Panc1 (cell line): ENCODE measurements around the gene CHP1. TPM values are rescaled to one million over a fixed set of nuclear protein-coding genes. Genes with fewer than 3 reads are reported as not detected.
A peak's percentile ranks its signal among the peaks of the same experiment; 100 is the strongest.

Experiments used
- ATAC-seq: fragments of 200-7000 bp; cut with Tn5 transposase; 2 replicates; pipeline ENCODE4 v1.9.1; 2020; ENCODE audit warnings: mild to moderate bottlenecking, moderate library complexity
- BruUV-seq: library from RNA; stranded (reverse); fragments of 400-500 nt; replicated peaks from 2 replicates; lab custom pipeline; 2021; lab: Mats Ljungman, UMichigan
- CTCF ChIA-PET: fragments of 300-600 bp; sonication (Branson Sonifier 250); formaldehyde crosslinking; loops from one replicate; lab custom pipeline; 2022; ENCODE audit warnings: antibody characterized with exemption; lab: Charles Lee
- POLR2A ChIA-PET: fragments of 300-600 bp; sonication (Branson Sonifier 250); formaldehyde crosslinking; loops from one replicate; lab custom pipeline; 2022; ENCODE audit warnings: antibody characterized with exemption; lab: Charles Lee
- DNase-seq: peaks from one replicate; pipeline ENCODE4 v3.0.0-alpha.2; 2010; ENCODE audit warnings: low read depth, low spot score
- H3K27ac ChIP-seq: 2 replicates; pipeline ENCODE4 v1.5.1; 2011; ENCODE audit warnings: mild to moderate bottlenecking, low read length, inconsistent platforms
- H3K27me3 ChIP-seq: fragments of 200-500 bp; sonication (Bioruptor generic); 2 replicates; pipeline ENCODE4 v1.6.0; 2014; ENCODE audit warnings: low read length, inconsistent platforms; ENCODE audit not compliant: control insufficient read depth, insufficient read depth
- H3K36me3 ChIP-seq: fragments of 200-500 bp; sonication (Bioruptor generic); 2 replicates; pipeline ENCODE4 v1.5.1; 2014; ENCODE audit warnings: inconsistent platforms, mild to moderate bottlenecking, low read length, moderate library complexity; ENCODE audit not compliant: control insufficient read depth, insufficient read depth
- H3K4me1 ChIP-seq: 2 replicates; pipeline ENCODE4 v1.5.1; 2011; ENCODE audit warnings: inconsistent platforms, mild to moderate bottlenecking, low read length, moderate library complexity; ENCODE audit not compliant: control insufficient read depth, insufficient read depth
- H3K4me3 ChIP-seq, 2 experiments: 2 replicates each; pipeline ENCODE4 v1.5.1; 2011 to 2012; ENCODE audit warnings: low read depth in 2 of 2, low read length in 2 of 2, mild to moderate bottlenecking in 2 of 2, inconsistent platforms in 1 of 2, moderate library complexity in 1 of 2
- H3K9me3 ChIP-seq: fragments of 200-500 bp; sonication (Bioruptor generic); 2 replicates; pipeline ENCODE4 v1.5.1; 2014; ENCODE audit warnings: low read depth, mild to moderate bottlenecking, inconsistent platforms, low read length, moderate library complexity; ENCODE audit not compliant: control insufficient read depth, insufficient read depth
- POLR2AphosphoS5 ChIP-seq: IDR thresholded peaks from 2 replicates; pipeline ENCODE4 v1.6.1; 2012; ENCODE audit warnings: mild to moderate bottlenecking, low read depth, low read length, moderate library complexity
- SIN3A ChIP-seq: IDR thresholded peaks from 2 replicates; pipeline ENCODE4 v1.6.1; 2012; ENCODE audit warnings: low read depth, mild to moderate bottlenecking, low read length, moderate library complexity, borderline replicate concordance; ENCODE audit not compliant: insufficient read depth
- TCF7L2 ChIP-seq: IDR thresholded peaks from 2 replicates; pipeline ENCODE4 v1.6.1; 2011; ENCODE audit warnings: mild to moderate bottlenecking, low read depth, low read length, inconsistent platforms
- in situ Hi-C: cut with HindIII; loops from 2 replicates; pipeline ENCODE4 v1.10.0; 2016; ENCODE audit warnings: low sequenced_read_pairs, low pct_unique_long_range_greater_than_20kb
- intact Hi-C: fragments of 100-400 bp; cut with micrococcal nuclease; formaldehyde crosslinking; loops from one replicate; pipeline ENCODE4 v1.10.0; 2022; ENCODE audit not compliant: unreplicated experiment
- total RNA-seq: library from RNA; stranded (reverse); gene quantifications from one replicate; pipeline ENCODE4 v1.2.1, GENCODE V29; 2021; ENCODE audit not compliant: unreplicated experiment
- TF ChIP-seq, protein P1 (sequence below), 2 experiments: IDR thresholded peaks; 2 replicates each; pipeline ENCODE4 v1.6.1; 2011 to 2012; ENCODE audit warnings: low read depth in 2 of 2, control low read depth in 1 of 2, low read length in 1 of 2, mild to moderate bottlenecking in 1 of 2, moderate library complexity in 1 of 2; ENCODE audit not compliant: insufficient read depth in 1 of 2
- TF ChIP-seq, protein P2 (sequence below): fragments of 450-650 bp; IDR thresholded peaks from 2 replicates; pipeline ENCODE4 v1.5.1; 2017; ENCODE audit warnings: mild to moderate bottlenecking

Gene CHP1
- total RNA-seq, 1 experiment from 2014 or later: 123 TPM

DNA sequence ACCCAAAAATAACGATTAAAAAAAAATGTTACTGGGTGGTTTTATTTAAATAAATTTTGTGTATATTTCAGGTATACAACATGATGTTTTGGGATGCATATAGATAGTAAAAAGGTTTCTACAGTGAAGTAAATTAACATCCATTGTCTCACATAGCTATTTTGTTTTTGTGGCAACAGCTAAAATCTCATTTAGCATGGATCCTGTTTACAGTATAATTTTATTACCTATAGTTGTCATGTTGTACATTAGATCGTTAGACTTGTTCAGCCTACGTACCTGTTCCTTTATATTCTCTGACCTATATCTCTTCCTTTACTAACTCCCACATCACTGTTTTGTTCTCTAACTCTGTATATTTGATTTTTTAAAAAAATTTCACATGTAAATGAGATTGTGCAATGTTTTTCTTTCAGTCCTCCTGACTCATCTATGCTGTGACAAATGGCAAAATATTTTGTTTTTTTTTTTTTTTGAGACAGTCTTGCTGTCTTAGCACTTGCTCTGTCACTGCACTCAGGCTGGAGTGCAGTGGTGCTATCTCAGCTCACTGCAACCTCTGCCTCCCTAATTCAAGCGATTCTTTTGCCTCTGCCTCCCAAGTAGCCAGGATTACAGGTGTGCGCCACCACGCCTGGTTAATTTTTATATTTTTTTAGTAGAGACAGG, 55.7 kb downstream of the CHP1 start:
- DNase-seq: no peak
- TF ChIP-seq TCF7L2 (no peak), SIN3A (no peak), POLR2AphosphoS5 (no peak)
- TF ChIP-seq, protein P1, sequence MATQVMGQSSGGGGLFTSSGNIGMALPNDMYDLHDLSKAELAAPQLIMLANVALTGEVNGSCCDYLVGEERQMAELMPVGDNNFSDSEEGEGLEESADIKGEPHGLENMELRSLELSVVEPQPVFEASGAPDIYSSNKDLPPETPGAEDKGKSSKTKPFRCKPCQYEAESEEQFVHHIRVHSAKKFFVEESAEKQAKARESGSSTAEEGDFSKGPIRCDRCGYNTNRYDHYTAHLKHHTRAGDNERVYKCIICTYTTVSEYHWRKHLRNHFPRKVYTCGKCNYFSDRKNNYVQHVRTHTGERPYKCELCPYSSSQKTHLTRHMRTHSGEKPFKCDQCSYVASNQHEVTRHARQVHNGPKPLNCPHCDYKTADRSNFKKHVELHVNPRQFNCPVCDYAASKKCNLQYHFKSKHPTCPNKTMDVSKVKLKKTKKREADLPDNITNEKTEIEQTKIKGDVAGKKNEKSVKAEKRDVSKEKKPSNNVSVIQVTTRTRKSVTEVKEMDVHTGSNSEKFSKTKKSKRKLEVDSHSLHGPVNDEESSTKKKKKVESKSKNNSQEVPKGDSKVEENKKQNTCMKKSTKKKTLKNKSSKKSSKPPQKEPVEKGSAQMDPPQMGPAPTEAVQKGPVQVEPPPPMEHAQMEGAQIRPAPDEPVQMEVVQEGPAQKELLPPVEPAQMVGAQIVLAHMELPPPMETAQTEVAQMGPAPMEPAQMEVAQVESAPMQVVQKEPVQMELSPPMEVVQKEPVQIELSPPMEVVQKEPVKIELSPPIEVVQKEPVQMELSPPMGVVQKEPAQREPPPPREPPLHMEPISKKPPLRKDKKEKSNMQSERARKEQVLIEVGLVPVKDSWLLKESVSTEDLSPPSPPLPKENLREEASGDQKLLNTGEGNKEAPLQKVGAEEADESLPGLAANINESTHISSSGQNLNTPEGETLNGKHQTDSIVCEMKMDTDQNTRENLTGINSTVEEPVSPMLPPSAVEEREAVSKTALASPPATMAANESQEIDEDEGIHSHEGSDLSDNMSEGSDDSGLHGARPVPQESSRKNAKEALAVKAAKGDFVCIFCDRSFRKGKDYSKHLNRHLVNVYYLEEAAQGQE (IDR thresholded peaks at IDR 0.05; ENCODE audit: insufficient read depth in 1 of 2, low read depth in 2 of 2, low read length in 1 of 2): no peak
- TF ChIP-seq, protein P2, sequence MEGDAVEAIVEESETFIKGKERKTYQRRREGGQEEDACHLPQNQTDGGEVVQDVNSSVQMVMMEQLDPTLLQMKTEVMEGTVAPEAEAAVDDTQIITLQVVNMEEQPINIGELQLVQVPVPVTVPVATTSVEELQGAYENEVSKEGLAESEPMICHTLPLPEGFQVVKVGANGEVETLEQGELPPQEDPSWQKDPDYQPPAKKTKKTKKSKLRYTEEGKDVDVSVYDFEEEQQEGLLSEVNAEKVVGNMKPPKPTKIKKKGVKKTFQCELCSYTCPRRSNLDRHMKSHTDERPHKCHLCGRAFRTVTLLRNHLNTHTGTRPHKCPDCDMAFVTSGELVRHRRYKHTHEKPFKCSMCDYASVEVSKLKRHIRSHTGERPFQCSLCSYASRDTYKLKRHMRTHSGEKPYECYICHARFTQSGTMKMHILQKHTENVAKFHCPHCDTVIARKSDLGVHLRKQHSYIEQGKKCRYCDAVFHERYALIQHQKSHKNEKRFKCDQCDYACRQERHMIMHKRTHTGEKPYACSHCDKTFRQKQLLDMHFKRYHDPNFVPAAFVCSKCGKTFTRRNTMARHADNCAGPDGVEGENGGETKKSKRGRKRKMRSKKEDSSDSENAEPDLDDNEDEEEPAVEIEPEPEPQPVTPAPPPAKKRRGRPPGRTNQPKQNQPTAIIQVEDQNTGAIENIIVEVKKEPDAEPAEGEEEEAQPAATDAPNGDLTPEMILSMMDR: no peak
- no peaks in the 10 kb centered on the region for H3K9me3 ChIP-seq
- peaks cover 19% of the 10 kb centered on the region for H3K36me3 ChIP-seq
- ChIA-PET POLR2A (interaction anchor here (0.6 to 0.7 kb wide), 2 partner anchors 10 to 19 kb away, joined by 3 to 5 read pairs; no protein-coding TSS in a partner anchor), CTCF (no interaction called here)
- H3K4me3 ChIP-seq: no peak overlapping the region
- no peak for ATAC-seq
- peaks cover 2% of the 10 kb centered on the region for H3K4me1 ChIP-seq
- in situ Hi-C loops (no loop called here), intact Hi-C loops (no loop called here)
- TSS peak; percentile 60 for BruUV-seq
- no peak overlapping the region for H3K27ac ChIP-seq
- H3K27me3 ChIP-seq: no peaks in the 10 kb centered on the region

DNA sequence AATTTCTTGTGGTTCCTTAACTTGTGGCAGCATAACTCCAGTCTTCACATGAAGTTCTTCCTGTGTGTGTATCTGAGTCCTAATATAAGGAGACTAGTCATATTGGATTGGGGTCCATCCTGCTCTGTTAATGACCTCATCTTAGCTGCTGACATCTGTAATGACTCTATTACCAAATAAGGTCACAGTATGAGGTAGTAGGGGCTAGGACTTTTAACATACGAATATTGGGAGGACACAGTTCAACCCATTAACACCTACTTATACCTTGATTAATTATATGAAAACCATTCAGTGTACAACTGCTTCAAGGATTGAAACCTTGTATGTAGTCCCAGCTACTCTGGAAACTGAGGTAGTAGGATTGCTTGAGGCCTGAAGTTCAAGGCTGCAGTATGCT, 57.4 kb downstream of the CHP1 start:
- Histone ChIP-seq H3K9me3 (no peaks in the 10 kb centered on the region), H3K4me3 (no peak overlapping the region), H3K27ac (no peak overlapping the region), H3K4me1 (no peaks in the 10 kb centered on the region; the same call in none of the 2 replicates), H3K36me3 (peaks cover 19% of the 10 kb centered on the region), H3K27me3 (no peaks in the 10 kb centered on the region)
- DNase-seq (no peak), ATAC-seq (no peak)
- in situ Hi-C loops: no loop called here
- BruUV-seq: TSS peak; percentile 34
- TF ChIP-seq, protein P2: no peak
- TF ChIP-seq TCF7L2 (no peak), POLR2AphosphoS5 (no peak), SIN3A (no peak)
- TF ChIP-seq, protein P1 (IDR thresholded peaks at IDR 0.05; ENCODE audit: insufficient read depth in 1 of 2, low read depth in 2 of 2, low read length in 1 of 2): no peak
- CTCF ChIA-PET: no interaction called here
- POLR2A ChIA-PET: no interaction called here
- intact Hi-C loops: no loop called here
